K562 (cell line): ENCODE measurements around the gene NAPB. TPM values are rescaled to one million over a fixed set of nuclear protein-coding genes. Genes with fewer than 3 reads are reported as not detected.

Experiments used
- ARNT ChIP-seq, 2 experiments: fragments of 450-650 bp; IDR thresholded peaks; 2 replicates each; pipeline ENCODE4 v1.6.1; 2016; ENCODE audit warnings: mild to moderate bottlenecking in 1 of 2
- BHLHE40 ChIP-seq: IDR thresholded peaks from 2 replicates; pipeline ENCODE4 v1.6.1; 2011; ENCODE audit warnings: low read length, improper control_type of control experiment
- EGR1 ChIP-seq: fragments of 450-650 bp; conservative IDR thresholded peaks from 2 replicates; pipeline ENCODE4 v1.6.1; 2017; ENCODE audit warnings: mild to moderate bottlenecking
- FIP1L1 ChIP-seq: fragments of 200-400 bp; formaldehyde crosslinking; IDR thresholded peaks from 2 replicates; pipeline ENCODE4 v1.6.1; 2018; ENCODE audit warnings: mild to moderate bottlenecking, low read depth, low read length; ENCODE audit not compliant: poor library complexity, severe bottlenecking
- GABPB2 ChIP-seq: fragments of 250-450 bp; sonication (Bioruptor Pico); conservative IDR thresholded peaks from 2 replicates; pipeline ENCODE4 v1.5.1; 2021; ENCODE audit warnings: mild to moderate bottlenecking
- GATAD2B ChIP-seq: fragments of 450-650 bp; IDR thresholded peaks from 2 replicates; pipeline ENCODE4 v1.6.1; 2017; ENCODE audit warnings: mild to moderate bottlenecking, borderline replicate concordance
- HINFP ChIP-seq: fragments of 450-650 bp; conservative IDR thresholded peaks from 2 replicates; pipeline ENCODE4 v1.6.1; 2016; ENCODE audit warnings: missing genetic modification characterization, low read depth, mild to moderate bottlenecking, control low read depth, missing compliant biosample characterization
- MEIS2 ChIP-seq: fragments of 450-650 bp; IDR thresholded peaks from 2 replicates; pipeline ENCODE4 v1.6.1; 2014; ENCODE audit warnings: mild to moderate bottlenecking; ENCODE audit not compliant: partially characterized antibody
- NFE2L1 ChIP-seq: fragments of 450-650 bp; IDR thresholded peaks from 2 replicates; pipeline ENCODE4 v1.6.1; 2016; ENCODE audit warnings: missing genetic modification characterization, low read depth, mild to moderate bottlenecking, missing compliant biosample characterization, moderate library complexity, borderline replicate concordance
- SIRT6 ChIP-seq: IDR thresholded peaks from one replicate; pipeline ENCODE4 v1.6.1; 2012; ENCODE audit warnings: low read depth, mild to moderate bottlenecking, control low read depth, inconsistent platforms, low read length, moderate library complexity
- TSHZ1 ChIP-seq: fragments of 250-450 bp; sonication (Bioruptor Pico); IDR thresholded peaks from 2 replicates; pipeline ENCODE4 v1.4.0; 2020; ENCODE audit warnings: mild to moderate bottlenecking, moderate library complexity
- UBTF ChIP-seq, 2 experiments: IDR thresholded peaks; 2 replicates each; pipeline ENCODE4 v1.6.1; 2012; ENCODE audit warnings: improper control_type of control experiment in 2 of 2, low read depth in 2 of 2, low read length in 2 of 2, borderline replicate concordance in 1 of 2
- ZFP1 ChIP-seq: fragments of 450-650 bp; formaldehyde crosslinking; IDR thresholded peaks from 2 replicates; pipeline ENCODE4 v1.4.0; 2020; ENCODE audit warnings: mild to moderate bottlenecking, mixed read lengths
- ZNF282 ChIP-seq: sonication (generic); formaldehyde crosslinking; IDR thresholded peaks from 2 replicates; pipeline ENCODE4 v1.8.1; 2023; ENCODE audit warnings: missing genetic modification reagents
- ZNF41 ChIP-seq: fragments of 250-450 bp; sonication (Bioruptor Pico); conservative IDR thresholded peaks from 2 replicates; pipeline ENCODE4 v1.4.0; 2020; ENCODE audit warnings: mild to moderate bottlenecking
- ZNF696 ChIP-seq: fragments of 250-450 bp; sonication (Bioruptor Pico); conservative IDR thresholded peaks from 2 replicates; pipeline ENCODE4 v1.4.0; 2020; ENCODE audit warnings: mild to moderate bottlenecking, moderate library complexity
- polyA plus RNA-seq, 8 experiments: library from polyadenylated mRNA; depleted of rRNA in 4 of 8; stranded (reverse) in 5 of 8; unstranded in 3 of 8; fragments of >200 nt; fragmentation: Nextera tagmentation in 2 of 8; fragmentation: Illumina TruSeq in 1 of 8; extraction: Ambion mirVana in 2 of 8; extraction: Trizol in 1 of 8; gene quantifications; 2 replicates each; pipeline versions ENCODE4 v1.2.1 to v1.2.3, GENCODE V29; 2011 to 2014; ENCODE audit warnings: inconsistent platforms in 1 of 8, missing spikeins in 1 of 8
- total RNA-seq, 7 experiments: library from RNA; depleted of rRNA in 6 of 7; stranded (reverse); fragments of >200 nt in 6 of 7; fragmentation: Illumina TruSeq in 2 of 7; extraction: Trizol in 2 of 7; gene quantifications; 2 replicates each; pipeline versions ENCODE4 v1.2.1 to v1.2.3, GENCODE V29; 2011 to 2021; ENCODE audit warnings: low replicate concordance in 1 of 7
- TF ChIP-seq, protein P1 (sequence below): fragments of 250-450 bp; sonication (Bioruptor Pico); IDR thresholded peaks from 2 replicates; pipeline ENCODE4 v1.5.0; 2021
- TF ChIP-seq, protein P2 (sequence below): sonication (generic); formaldehyde crosslinking; IDR thresholded peaks from 2 replicates; pipeline ENCODE4 v1.9.0; 2022; ENCODE audit warnings: mild to moderate bottlenecking, missing genetic modification reagents

The NAPB gene
- total and polyA plus RNA-seq, 9 of the 15 experiments (the other 6 are each of a cell fraction or from before 2014, with no cell fraction given) = 1.4 to 7.7 (median 5.2) TPM

- TF ChIP-seq GATAD2B (no peak), TSHZ1 (CRISPR knock-in tag) (no peak), ZNF282 (CRISPR knock-in tag) (no peak), UBTF (IDR thresholded peaks at IDR 0.05; ENCODE audit: borderline replicate concordance in 1 of 2, low read depth in 2 of 2, low read length in 2 of 2) (no peak), NFE2L1 (tag) (no peak), EGR1 (peak; percentile 71), SIRT6 (no peak), GABPB2 (no peak), BHLHE40 (peak; percentile 96), ZFP1 (no peak), ZNF41 (CRISPR knock-in tag) (no peak), FIP1L1 (peak; percentile 68), ARNT (IDR thresholded peaks at IDR 0.05) (no peak), ZNF696 (CRISPR knock-in tag) (no peak), HINFP (no peak), MEIS2 (peak; percentile 92)
- TF ChIP-seq, protein P1, sequence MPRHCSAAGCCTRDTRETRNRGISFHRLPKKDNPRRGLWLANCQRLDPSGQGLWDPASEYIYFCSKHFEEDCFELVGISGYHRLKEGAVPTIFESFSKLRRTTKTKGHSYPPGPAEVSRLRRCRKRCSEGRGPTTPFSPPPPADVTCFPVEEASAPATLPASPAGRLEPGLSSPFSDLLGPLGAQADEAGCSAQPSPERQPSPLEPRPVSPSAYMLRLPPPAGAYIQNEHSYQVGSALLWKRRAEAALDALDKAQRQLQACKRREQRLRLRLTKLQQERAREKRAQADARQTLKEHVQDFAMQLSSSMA (CRISPR knock-in tag) = no peak
- TF ChIP-seq, protein P2, sequence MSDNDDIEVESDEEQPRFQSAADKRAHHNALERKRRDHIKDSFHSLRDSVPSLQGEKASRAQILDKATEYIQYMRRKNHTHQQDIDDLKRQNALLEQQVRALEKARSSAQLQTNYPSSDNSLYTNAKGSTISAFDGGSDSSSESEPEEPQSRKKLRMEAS (CRISPR knock-in tag) = peak; percentile 72
Measured at GRCh38 chr20:23357767-23358562, 63.3 kb downstream of the NAPB start (continued).
